Tibial nerve (tissue), 4 donors: ENCODE results near the gene GALNTL6. TPM values are rescaled to one million over a fixed set of nuclear protein-coding genes. Genes with fewer than 3 reads are reported as not detected.

ENCODE experiments used
- DNase-seq, 2 donors: peaks; one replicate each; pipeline ENCODE4 v3.0.0-alpha.2; 2019; ENCODE audit warnings: low spot score in 2 of 2
- H3K27ac ChIP-seq, 4 donors: fragments of 200-600 bp; sonication (generic) in 3 of 4; one replicate each; pipeline ENCODE4 v1.5.1; 2017 to 2019; ENCODE audit warnings: mild to moderate bottlenecking in 1 of 4
- H3K27me3 ChIP-seq, 2 donors: fragments of 200-600 bp; sonication (generic) in 1 of 2; one replicate each; pipeline versions ENCODE4 v1.5.1 to v1.6.0; 2017 to 2019
- H3K36me3 ChIP-seq, 3 donors: fragments of 200-600 bp; sonication (generic); one replicate each; pipeline ENCODE4 v1.5.1; 2018 to 2019
- H3K4me1 ChIP-seq, 4 donors: fragments of 200-600 bp; sonication (generic) in 3 of 4; one replicate each; pipeline ENCODE4 v1.5.1; 2017 to 2019
- H3K4me3 ChIP-seq, 4 donors: fragments of 200-600 bp; sonication (generic) in 3 of 4; one replicate each; pipeline ENCODE4 v1.5.1; 2017 to 2019; ENCODE audit warnings: mild to moderate bottlenecking in 1 of 4, moderate library complexity in 1 of 4
- H3K9me3 ChIP-seq, 4 donors: fragments of 200-600 bp; sonication (generic) in 3 of 4; one replicate each; pipeline ENCODE4 v1.5.1; 2017 to 2019
- EP300 ChIP-seq, 2 donors: sonication (generic); formaldehyde crosslinking; IDR thresholded peaks; one replicate each; pipeline ENCODE4 v1.6.1; 2017; ENCODE audit warnings: antibody characterized with exemption in 2 of 2, mild to moderate bottlenecking in 1 of 2
- POLR2A ChIP-seq, 2 donors: fragments of 450-650 bp; IDR thresholded peaks; one replicate each; pipeline ENCODE4 v1.6.1; 2017; ENCODE audit warnings: antibody characterized with exemption in 2 of 2, mild to moderate bottlenecking in 2 of 2, moderate library complexity in 2 of 2
- WGBS, 2 donors: methylation state at CpG; one replicate each; pipeline ENCODE4 v1.1.5; 2018; 5-methylcytosine and 5-hydroxymethylcytosine counted together
- total RNA-seq, 4 donors: library from RNA; depleted of rRNA; stranded (reverse); fragments of >200 nt; gene quantifications; one replicate each; pipeline ENCODE4 v1.1.0, GENCODE V29; 2016
- TF ChIP-seq, protein P1 (sequence below), 5 experiments: fragments of 200-600 bp in 3 of 5; fragments of 450-650 bp in 2 of 5; sonication (generic) in 3 of 5; IDR thresholded peaks; one replicate each; pipeline ENCODE4 v1.5.1; 2016 to 2019; ENCODE audit warnings: antibody characterized with exemption in 5 of 5, mild to moderate bottlenecking in 3 of 5, moderate library complexity in 2 of 5

GALNTL6 gene
- total RNA-seq, 4 donors from 2014 or later = not detected

DNA sequence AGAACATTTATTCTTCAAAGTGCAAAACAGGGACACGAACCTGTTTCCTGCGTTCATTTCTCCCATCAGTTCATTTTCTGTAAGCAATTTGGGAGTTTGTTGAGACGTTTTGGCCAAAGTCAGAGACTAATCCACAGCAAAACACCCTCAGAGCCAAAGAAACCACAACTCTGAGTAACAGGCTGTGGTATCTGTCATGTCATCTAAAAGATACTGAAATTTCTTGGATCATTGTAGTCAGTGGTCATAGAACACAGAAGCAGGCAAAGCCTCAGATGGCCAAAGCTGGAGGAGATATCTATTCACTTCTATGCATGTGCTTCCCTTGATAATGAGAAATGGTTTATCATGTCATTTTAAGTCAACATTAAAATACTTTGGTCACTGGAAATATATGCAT is 869.8 kb downstream of the GALNTL6 start:
- H3K27me3 ChIP-seq = no peaks in the 10 kb centered on the region
- WGBS, 2 donors = 73 to 86% methylated on average over 3 of the region's 3 CpGs
- TF ChIP-seq POLR2A (IDR thresholded peaks at IDR 0.05) (no peak), EP300 (IDR thresholded peaks at IDR 0.05) (no peak)
- TF ChIP-seq, protein P1, sequence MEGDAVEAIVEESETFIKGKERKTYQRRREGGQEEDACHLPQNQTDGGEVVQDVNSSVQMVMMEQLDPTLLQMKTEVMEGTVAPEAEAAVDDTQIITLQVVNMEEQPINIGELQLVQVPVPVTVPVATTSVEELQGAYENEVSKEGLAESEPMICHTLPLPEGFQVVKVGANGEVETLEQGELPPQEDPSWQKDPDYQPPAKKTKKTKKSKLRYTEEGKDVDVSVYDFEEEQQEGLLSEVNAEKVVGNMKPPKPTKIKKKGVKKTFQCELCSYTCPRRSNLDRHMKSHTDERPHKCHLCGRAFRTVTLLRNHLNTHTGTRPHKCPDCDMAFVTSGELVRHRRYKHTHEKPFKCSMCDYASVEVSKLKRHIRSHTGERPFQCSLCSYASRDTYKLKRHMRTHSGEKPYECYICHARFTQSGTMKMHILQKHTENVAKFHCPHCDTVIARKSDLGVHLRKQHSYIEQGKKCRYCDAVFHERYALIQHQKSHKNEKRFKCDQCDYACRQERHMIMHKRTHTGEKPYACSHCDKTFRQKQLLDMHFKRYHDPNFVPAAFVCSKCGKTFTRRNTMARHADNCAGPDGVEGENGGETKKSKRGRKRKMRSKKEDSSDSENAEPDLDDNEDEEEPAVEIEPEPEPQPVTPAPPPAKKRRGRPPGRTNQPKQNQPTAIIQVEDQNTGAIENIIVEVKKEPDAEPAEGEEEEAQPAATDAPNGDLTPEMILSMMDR (IDR thresholded peaks at IDR 0.05) = no peak
- H3K4me3 ChIP-seq = no peak overlapping the region
- H3K36me3 ChIP-seq = no peaks in the 10 kb centered on the region
- no peak for DNase-seq
- H3K27ac ChIP-seq = no peak overlapping the region
- H3K4me1 ChIP-seq = no peaks in the 10 kb centered on the region
- H3K9me3 ChIP-seq = no peaks in the 10 kb centered on the region

DNA sequence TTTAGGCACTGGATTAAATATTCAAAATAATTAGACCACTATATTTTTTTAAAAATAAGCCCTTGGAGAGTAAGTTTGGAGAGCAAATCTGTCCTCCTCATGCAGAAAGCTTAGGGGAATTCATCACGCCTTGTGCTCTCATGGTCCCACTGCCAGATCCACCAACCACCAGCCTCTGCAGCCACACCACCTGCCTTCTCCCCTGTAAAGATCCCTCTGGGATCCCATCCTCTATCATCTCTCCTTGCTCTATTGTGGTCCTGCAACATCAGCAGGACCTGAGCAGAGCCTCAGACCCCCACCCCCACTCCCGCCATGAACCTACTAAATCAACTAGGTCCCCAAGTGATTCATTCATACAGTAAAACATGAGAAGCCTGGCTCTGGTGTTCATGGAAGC is 872.8 kb downstream of the GALNTL6 start:
- Histone ChIP-seq H3K4me3 (no peak overlapping the region), H3K9me3 (peaks cover 0 to 4% (median 0%) of the 10 kb centered on the region in 4 donors), H3K27me3 (no peaks in the 10 kb centered on the region), H3K4me1 (no peaks in the 10 kb centered on the region), H3K27ac (no peak overlapping the region), H3K36me3 (no peaks in the 10 kb centered on the region)
- 96 to 97% methylated on average over 2 of the region's 2 CpGs for WGBS, 2 donors
- no peak for DNase-seq
- TF ChIP-seq, protein P1 (IDR thresholded peaks at IDR 0.05) = no peak
- TF ChIP-seq EP300 (IDR thresholded peaks at IDR 0.05) (no peak), POLR2A (IDR thresholded peaks at IDR 0.05) (no peak)

DNA sequence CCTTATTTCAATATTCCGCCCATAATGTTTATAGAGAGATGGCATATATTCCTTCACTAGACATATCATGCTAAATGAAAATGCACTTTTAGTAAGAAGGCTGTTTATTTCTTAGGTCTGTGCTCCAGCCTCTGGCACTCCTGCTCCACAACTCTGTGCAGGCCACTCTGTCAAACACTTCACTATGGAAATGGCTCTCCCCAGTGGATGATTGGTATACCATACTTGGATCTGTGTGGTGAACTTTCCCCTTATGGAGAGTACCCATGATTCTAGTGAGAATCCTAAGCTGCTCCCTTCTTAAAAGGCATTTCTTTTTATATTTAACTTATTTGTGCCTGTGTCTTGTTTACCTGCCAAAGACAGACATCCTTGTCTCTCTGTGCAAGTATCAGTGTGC is 875.3 kb downstream of the GALNTL6 start:
- Histone ChIP-seq H3K4me1 (no peaks in the 10 kb centered on the region), H3K27ac (no peak overlapping the region), H3K27me3 (no peaks in the 10 kb centered on the region), H3K4me3 (no peak overlapping the region), H3K9me3 (peaks cover 0 to 12% (median 4%) of the 10 kb centered on the region in 4 donors), H3K36me3 (no peaks in the 10 kb centered on the region)
- WGBS, 2 donors = 94 to 100% methylated on average over 1 of the region's 1 CpG
- TF ChIP-seq POLR2A (IDR thresholded peaks at IDR 0.05) (no peak), EP300 (IDR thresholded peaks at IDR 0.05) (no peak)
- TF ChIP-seq, protein P1 (IDR thresholded peaks at IDR 0.05) = no peak
- no peak for DNase-seq

DNA sequence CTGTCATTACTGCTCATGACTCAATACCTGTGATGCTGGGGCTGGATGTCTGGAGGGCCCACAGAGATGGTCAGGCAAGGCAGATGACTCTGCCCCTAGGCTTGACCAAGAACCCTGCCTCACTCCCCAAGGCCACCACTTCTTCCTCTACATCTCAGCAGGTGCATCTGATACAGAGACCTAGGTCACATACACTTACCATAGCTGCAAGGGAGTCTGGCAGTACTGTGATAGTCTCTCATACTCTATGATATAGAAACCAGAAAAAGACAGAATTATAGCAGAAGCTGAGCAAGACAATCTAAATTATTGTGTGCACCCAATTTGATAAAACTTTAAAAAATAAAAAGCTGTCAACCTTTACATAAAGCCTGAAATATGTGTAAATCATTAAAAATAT is 878.3 kb downstream of the GALNTL6 start:
- H3K9me3 ChIP-seq = peaks cover 0 to 12% (median 4%) of the 10 kb centered on the region in 4 donors
- TF ChIP-seq EP300 (IDR thresholded peaks at IDR 0.05) (no peak), POLR2A (IDR thresholded peaks at IDR 0.05) (no peak)
- TF ChIP-seq, protein P1 (IDR thresholded peaks at IDR 0.05) = no peak
- DNase-seq = no peak
- no peak overlapping the region for H3K4me3 ChIP-seq
- H3K36me3 ChIP-seq = no peaks in the 10 kb centered on the region
- no peaks in the 10 kb centered on the region for H3K4me1 ChIP-seq
- H3K27ac ChIP-seq = no peak overlapping the region
- H3K27me3 ChIP-seq = no peaks in the 10 kb centered on the region

DNA sequence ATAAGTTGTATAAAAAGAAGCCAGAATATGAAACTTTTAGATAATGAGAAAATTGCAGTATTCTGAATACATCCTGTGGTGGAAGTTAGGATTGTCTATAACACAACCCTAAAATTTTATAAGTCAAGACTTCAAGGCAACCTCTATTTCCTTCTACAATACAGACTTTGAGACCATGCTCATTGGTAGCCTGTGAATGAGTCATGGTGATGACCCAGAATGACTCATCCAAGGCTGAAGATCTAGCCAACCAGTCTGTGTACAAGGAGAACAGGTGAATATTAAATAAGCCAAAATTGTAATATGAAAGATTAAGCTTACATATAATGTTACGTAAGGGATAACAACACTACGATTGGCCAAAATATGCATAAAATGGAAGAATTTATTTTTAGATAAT is 879.5 kb downstream of the GALNTL6 start:
- Histone ChIP-seq H3K4me3 (no peak overlapping the region), H3K9me3 (peaks cover 0 to 12% (median 4%) of the 10 kb centered on the region in 4 donors), H3K36me3 (no peaks in the 10 kb centered on the region), H3K27me3 (no peaks in the 10 kb centered on the region), H3K4me1 (no peaks in the 10 kb centered on the region), H3K27ac (no peak overlapping the region)
- no peak for DNase-seq
- no peak for TF ChIP-seq POLR2A (IDR thresholded peaks at IDR 0.05)
- WGBS, 2 donors = 72 to 81% methylated on average over 2 of the region's 2 CpGs

DNA sequence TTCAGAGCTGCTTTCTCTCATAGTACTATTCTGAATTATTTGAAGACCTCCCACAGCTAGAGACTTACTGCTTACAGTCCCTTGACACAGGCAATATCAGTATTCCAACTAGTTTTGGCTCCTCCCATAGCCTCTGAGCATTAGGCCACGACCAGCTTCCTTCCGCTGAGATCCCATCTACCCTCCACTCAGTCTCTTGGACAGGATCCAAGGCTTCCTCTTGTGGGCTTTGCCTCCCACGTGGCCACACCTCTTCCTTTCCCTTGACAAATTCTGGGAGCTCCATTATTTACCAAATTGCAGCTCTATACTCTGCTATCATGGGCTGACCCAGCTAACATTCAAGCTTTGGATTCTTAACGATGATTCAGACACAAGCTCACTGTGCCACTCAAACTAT is 885.1 kb downstream of the GALNTL6 start:
- Histone ChIP-seq H3K4me1 (no peaks in the 10 kb centered on the region), H3K27ac (no peak overlapping the region), H3K36me3 (no peaks in the 10 kb centered on the region), H3K27me3 (no peaks in the 10 kb centered on the region), H3K9me3 (no peaks in the 10 kb centered on the region), H3K4me3 (no peak overlapping the region)
- TF ChIP-seq POLR2A (IDR thresholded peaks at IDR 0.05) (no peak), EP300 (IDR thresholded peaks at IDR 0.05) (no peak)
- TF ChIP-seq, protein P1 (IDR thresholded peaks at IDR 0.05) = no peak
- WGBS, 2 donors = 25 to 31% methylated on average over 4 of the region's 4 CpGs
- DNase-seq = no peak
